DND-41 (cell line): ENCODE results near the gene PHF2.

Experiments
- CTCF ChIP-seq: IDR thresholded peaks from 2 replicates; pipeline ENCODE4 v1.5.1; 2012; ENCODE audit warnings: borderline replicate concordance, low read length, moderate library complexity, mild to moderate bottlenecking; ENCODE audit not compliant: poor library complexity, severe bottlenecking; ENCODE audit errors: extremely low read depth
- EZH2 ChIP-seq: IDR thresholded peaks from 3 replicates; pipeline ENCODE4 v1.6.1; 2012; ENCODE audit warnings: borderline replicate concordance, low read depth, mild to moderate bottlenecking, moderate library complexity, low read length, inconsistent platforms; ENCODE audit not compliant: severe bottlenecking

GRCh38 chr9:93681269-93682154 lies 105.1 kb downstream of the PHF2 start:
- TF ChIP-seq CTCF (no peak), EZH2 (no peak)
